A549 (cell line): ENCODE data around the gene CNTN4. TPM values are rescaled to one million over a fixed set of nuclear protein-coding genes. Genes with fewer than 3 reads are reported as not detected.

ENCODE experiments used
- ATAC-seq, 2 experiments: fragments of 200-7000 bp in 1 of 2; fragments of >200 bp in 1 of 2; cut with Nextera tagmentation in 1 of 2; cut with Tn5 transposase in 1 of 2; 3 replicates each; pipeline versions ENCODE4 v1.8.0 to v1.9.1; 2018 to 2020; ENCODE audit warnings: mild to moderate bottlenecking in 1 of 2, moderate library complexity in 1 of 2
- CTCF ChIA-PET: fragments of 300-600 bp; sonication (Branson Sonifier 250); formaldehyde crosslinking; extraction: SDS; loops from one replicate; lab custom pipeline; 2021; ENCODE audit warnings: antibody characterized with exemption, inconsistent platforms; lab: Yijun Ruan, JAX
- POLR2A ChIA-PET: fragments of 350-600 bp; formaldehyde crosslinking; extraction: SDS; loops from one replicate; lab custom pipeline; 2021; ENCODE audit warnings: antibody characterized with exemption, inconsistent platforms; lab: Yijun Ruan, JAX
- DNase-seq, 2 experiments: peaks; one replicate each; pipeline versions ENCODE4 v3.0.0 to v3.0.0-alpha.2; 2011 to 2016; ENCODE audit warnings: low read depth in 1 of 2, low spot score in 1 of 2
- FAIRE-seq: peaks from 2 replicates; lab custom pipeline; 2011; peaks lifted over from hg19 to GRCh38; lab: Jason Lieb, UNC
- H3K27ac ChIP-seq, 2 experiments: fragments of >200 bp; sonication (Bioruptor Twin); formaldehyde crosslinking; 3 replicates each; pipeline ENCODE4 v1.5.1; 2016 to 2017
- H3K4me1 ChIP-seq: fragments of >200 bp; sonication (Bioruptor Twin); formaldehyde crosslinking; 3 replicates; pipeline ENCODE4 v1.6.1; 2016
- H3K4me2 ChIP-seq: fragments of >200 bp; sonication (Bioruptor Twin); formaldehyde crosslinking; 3 replicates; pipeline ENCODE4 v1.6.1; 2016
- H3K4me3 ChIP-seq: fragments of >200 bp; sonication (Bioruptor Twin); formaldehyde crosslinking; 3 replicates; pipeline ENCODE4 v1.5.1; 2016
- H3K9me3 ChIP-seq: fragments of >200 bp; sonication (Bioruptor Twin); formaldehyde crosslinking; 3 replicates; pipeline ENCODE4 v1.6.1; 2016
- ATOH8 ChIP-seq: fragments of 250-450 bp; sonication (Bioruptor Pico); IDR thresholded peaks from 2 replicates; pipeline ENCODE4 v1.5.0; 2020; ENCODE audit warnings: low read depth, mild to moderate bottlenecking, moderate library complexity
- BHLHE40 ChIP-seq: IDR thresholded peaks from 2 replicates; pipeline ENCODE4 v1.6.1; 2012; ENCODE audit warnings: low read depth, low read length, inconsistent platforms
- CBX8 ChIP-seq: fragments of 200-600 bp; sonication (generic); IDR thresholded peaks from 2 replicates; pipeline ENCODE4 v1.6.1; 2016
- CEBPB ChIP-seq, 2 experiments: fragments of >200 bp in 1 of 2; sonication (Bioruptor Twin) in 1 of 2; formaldehyde crosslinking in 1 of 2; IDR thresholded peaks; 2 replicates each; pipeline ENCODE4 v1.6.1; 2012 to 2016
- CHD4 ChIP-seq: fragments of 200-600 bp; sonication (generic); IDR thresholded peaks from 2 replicates; pipeline ENCODE4 v1.6.1; 2016; ENCODE audit warnings: antibody characterized with exemption, mild to moderate bottlenecking, borderline replicate concordance
- FOSL2 ChIP-seq, 2 experiments: fragments of 450-650 bp in 1 of 2; fragments of >200 bp in 1 of 2; sonication (Bioruptor Twin) in 1 of 2; formaldehyde crosslinking; IDR thresholded peaks; 2 replicates each; pipeline versions ENCODE4 v1.5.0 to v1.6.1; 2016 to 2020; ENCODE audit warnings: mild to moderate bottlenecking in 1 of 2, moderate library complexity in 1 of 2
- FOXS1 ChIP-seq: fragments of 250-450 bp; sonication (Bioruptor Pico); IDR thresholded peaks from 2 replicates; pipeline ENCODE4 v1.5.0; 2020; ENCODE audit warnings: mild to moderate bottlenecking, moderate library complexity
- HDAC2 ChIP-seq: fragments of 200-600 bp; sonication (generic); IDR thresholded peaks from 2 replicates; pipeline ENCODE4 v1.6.1; 2016
- HEYL ChIP-seq: fragments of 250-450 bp; sonication (Bioruptor Pico); IDR thresholded peaks from 2 replicates; pipeline ENCODE4 v1.8.0; 2021; ENCODE audit warnings: mild to moderate bottlenecking, moderate library complexity
- HOXB13 ChIP-seq: fragments of 250-450 bp; sonication (Bioruptor Pico); IDR thresholded peaks from 2 replicates; pipeline ENCODE4 v1.5.0; 2020; ENCODE audit warnings: low read depth, mild to moderate bottlenecking, moderate library complexity
- MAFK ChIP-seq: fragments of 450-650 bp; IDR thresholded peaks from 2 replicates; pipeline ENCODE4 v1.6.1; 2014; ENCODE audit not compliant: partially characterized antibody
- MAX ChIP-seq: IDR thresholded peaks from 2 replicates; pipeline ENCODE4 v1.6.1; 2012
- MAZ ChIP-seq: fragments of 150-350 bp; IDR thresholded peaks from 2 replicates; pipeline ENCODE4 v1.6.1; 2014; ENCODE audit warnings: antibody characterized with exemption, low read depth, low read length, borderline replicate concordance
- NFE2L2 ChIP-seq: fragments of 150-350 bp; conservative IDR thresholded peaks from 2 replicates; pipeline ENCODE4 v1.6.1; 2014; ENCODE audit warnings: low read length
- NPAS2 ChIP-seq: fragments of 250-450 bp; sonication (Bioruptor Pico); IDR thresholded peaks from 2 replicates; pipeline ENCODE4 v1.8.0; 2022; ENCODE audit warnings: mild to moderate bottlenecking, moderate library complexity, borderline replicate concordance
- PHF8 ChIP-seq: fragments of 200-600 bp; sonication (generic); IDR thresholded peaks from 2 replicates; pipeline ENCODE4 v1.6.1; 2016; ENCODE audit warnings: low read depth, mild to moderate bottlenecking, antibody characterized with exemption, moderate library complexity, borderline replicate concordance
- RFX5 ChIP-seq: fragments of 450-650 bp; IDR thresholded peaks from 2 replicates; pipeline ENCODE4 v1.7.1; 2014; ENCODE audit warnings: antibody characterized with exemption, mild to moderate bottlenecking, moderate library complexity
- SMC3 ChIP-seq: fragments of >200 bp; sonication (Bioruptor Twin); formaldehyde crosslinking; IDR thresholded peaks from 3 replicates; pipeline ENCODE4 v1.6.1; 2018; ENCODE audit warnings: inconsistent platforms
- USF2 ChIP-seq: fragments of 450-650 bp; IDR thresholded peaks from 2 replicates; pipeline ENCODE4 v1.6.1; 2014; ENCODE audit warnings: antibody characterized with exemption
- ZFP36 ChIP-seq: fragments of 450-650 bp; IDR thresholded peaks from 2 replicates; pipeline ENCODE4 v1.6.1; 2014; ENCODE audit warnings: borderline replicate concordance; ENCODE audit not compliant: partially characterized antibody
- ZSCAN20 ChIP-seq: fragments of 250-450 bp; sonication (Bioruptor Pico); IDR thresholded peaks from 2 replicates; pipeline ENCODE4 v1.8.0; 2022; ENCODE audit warnings: mild to moderate bottlenecking, moderate library complexity
- WGBS: methylation state at CpG from one replicate; pipeline ENCODE4 v1.1.6; 2017; ENCODE audit errors: missing lambda C conversion rate; 5-methylcytosine and 5-hydroxymethylcytosine counted together
- polyA plus RNA-seq, 4 experiments: library from polyadenylated mRNA; depleted of rRNA in 3 of 4; stranded (reverse); fragments of >200 nt; fragmentation: RNase III in 1 of 4; extraction: RNeasy Plus Mini Kit Qiagen cat#74134 plus additional on column Dnase treatment in 1 of 4; gene quantifications; 2 replicates in 3 of 4; 3 replicates in 1 of 4; pipeline ENCODE4 v1.2.3, GENCODE V29; 2011 to 2017
- TF ChIP-seq, protein P1 (sequence below): fragments of 150-350 bp; IDR thresholded peaks from 2 replicates; pipeline ENCODE4 v1.6.1; 2014; ENCODE audit warnings: low read depth, mild to moderate bottlenecking, low read length
- TF ChIP-seq, protein P2 (sequence below): fragments of >200 bp; sonication (Bioruptor Twin); formaldehyde crosslinking; IDR thresholded peaks from 2 replicates; pipeline ENCODE4 v1.6.1; 2016

Gene CNTN4
- polyA plus RNA-seq, 2 of the 4 experiments (the other 2 are of a cell fraction) = 0.03 TPM; not detected in 1

- no peak for TF ChIP-seq ZFP36
- no peak for TF ChIP-seq FOSL2 (IDR thresholded peaks at IDR 0.05)
- TF ChIP-seq FOSL2 (CRISPR knock-in tag; IDR thresholded peaks at IDR 0.05) = no peak
- TF ChIP-seq, protein P1, sequence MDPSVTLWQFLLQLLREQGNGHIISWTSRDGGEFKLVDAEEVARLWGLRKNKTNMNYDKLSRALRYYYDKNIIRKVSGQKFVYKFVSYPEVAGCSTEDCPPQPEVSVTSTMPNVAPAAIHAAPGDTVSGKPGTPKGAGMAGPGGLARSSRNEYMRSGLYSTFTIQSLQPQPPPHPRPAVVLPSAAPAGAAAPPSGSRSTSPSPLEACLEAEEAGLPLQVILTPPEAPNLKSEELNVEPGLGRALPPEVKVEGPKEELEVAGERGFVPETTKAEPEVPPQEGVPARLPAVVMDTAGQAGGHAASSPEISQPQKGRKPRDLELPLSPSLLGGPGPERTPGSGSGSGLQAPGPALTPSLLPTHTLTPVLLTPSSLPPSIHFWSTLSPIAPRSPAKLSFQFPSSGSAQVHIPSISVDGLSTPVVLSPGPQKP = no peak
These were observed 456.0 kb downstream of the CNTN4 start (continued) for GRCh38 chr3:2554656-2555055.

DNA sequence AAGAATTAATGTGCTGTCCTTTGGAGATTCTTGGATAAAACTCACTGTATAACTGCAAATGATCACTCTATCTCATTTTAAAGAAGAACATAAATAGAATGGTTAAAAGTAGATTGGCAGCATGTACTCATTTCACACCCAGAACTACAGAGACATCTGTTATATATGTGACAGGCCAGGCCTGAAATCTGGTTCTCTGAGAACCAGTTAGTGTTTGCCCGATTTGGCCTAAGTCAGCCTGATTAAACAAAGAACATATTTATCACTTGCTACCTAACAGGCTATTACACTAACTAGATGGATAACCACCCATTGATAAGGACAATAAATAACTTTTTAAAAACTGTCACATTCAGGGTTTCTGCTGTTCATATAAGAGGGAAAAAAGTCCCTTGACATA lies 460.1 kb downstream of the CNTN4 start:
- H3K4me2 ChIP-seq = no peak overlapping the region
- 0% methylated on average over 1 of the region's 1 CpG for WGBS
- POLR2A ChIA-PET = no interaction called here
- H3K9me3 ChIP-seq = no peaks in the 10 kb centered on the region
- no peak overlapping the region for H3K27ac ChIP-seq
- H3K4me3 ChIP-seq = no peak overlapping the region
- TF ChIP-seq, protein P2, sequence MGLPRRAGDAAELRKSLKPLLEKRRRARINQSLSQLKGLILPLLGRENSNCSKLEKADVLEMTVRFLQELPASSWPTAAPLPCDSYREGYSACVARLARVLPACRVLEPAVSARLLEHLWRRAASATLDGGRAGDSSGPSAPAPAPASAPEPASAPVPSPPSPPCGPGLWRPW = no peak
- no peak for TF ChIP-seq NFE2L2
- no peak for TF ChIP-seq ATOH8
- no peak for TF ChIP-seq USF2
- TF ChIP-seq ZSCAN20 (CRISPR knock-in tag) = no peak
- TF ChIP-seq SMC3 = no peak
- TF ChIP-seq FOSL2 (IDR thresholded peaks at IDR 0.05) = no peak
- TF ChIP-seq FOSL2 (CRISPR knock-in tag; IDR thresholded peaks at IDR 0.05) = no peak
- no peak for TF ChIP-seq BHLHE40
- no peak for TF ChIP-seq MAFK
- CTCF ChIA-PET = no interaction called here
- FAIRE-seq (no peak), ATAC-seq (no peak), DNase-seq (no peak)
- H3K4me1 ChIP-seq = no peaks in the 10 kb centered on the region

- FAIRE-seq = no peak
- Histone ChIP-seq H3K27ac (no peak overlapping the region), H3K4me1 (no peaks in the 10 kb centered on the region), H3K9me3 (no peaks in the 10 kb centered on the region), H3K4me2 (no peak overlapping the region)
- no peak for ATAC-seq
- no peak for DNase-seq
- ChIA-PET POLR2A (no interaction called here), CTCF (no interaction called here)
- 25% methylated on average over 3 of the region's 3 CpGs for WGBS
- TF ChIP-seq MAZ (no peak), MAX (no peak), PHF8 (no peak), SMC3 (no peak), CBX8 (no peak), HEYL (CRISPR knock-in tag) (no peak), HOXB13 (CRISPR knock-in tag) (no peak), RFX5 (no peak), ZSCAN20 (CRISPR knock-in tag) (no peak), FOXS1 (CRISPR knock-in tag) (no peak), NPAS2 (CRISPR knock-in tag) (no peak), CHD4 (no peak), CEBPB (IDR thresholded peaks at IDR 0.05) (no peak), HDAC2 (no peak)
- TF ChIP-seq, all 56 proteins: peak for 0
- H3K4me3 ChIP-seq = no peak overlapping the region
These were observed 468.8 kb downstream of the CNTN4 start for GRCh38 chr3:2567451-2567850.
